OCI-LY3 (cell line): ENCODE data around the gene RBM10.

ENCODE experiments used
- EZH2phosphoT487 ChIP-seq: fragments of 200-600 bp; shearing (Covaris generic); IDR thresholded peaks from 2 replicates; pipeline ENCODE4 v1.6.1; 2018; ENCODE audit warnings: antibody characterized with exemption, mixed run types, low read depth
- TF ChIP-seq, protein P1 (sequence below): fragments of 200-600, 300-600 bp; sonication (generic); IDR thresholded peaks from 2 replicates; pipeline ENCODE4 v1.5.1; 2014; ENCODE audit warnings: antibody characterized with exemption, low read length, low read depth

DNA sequence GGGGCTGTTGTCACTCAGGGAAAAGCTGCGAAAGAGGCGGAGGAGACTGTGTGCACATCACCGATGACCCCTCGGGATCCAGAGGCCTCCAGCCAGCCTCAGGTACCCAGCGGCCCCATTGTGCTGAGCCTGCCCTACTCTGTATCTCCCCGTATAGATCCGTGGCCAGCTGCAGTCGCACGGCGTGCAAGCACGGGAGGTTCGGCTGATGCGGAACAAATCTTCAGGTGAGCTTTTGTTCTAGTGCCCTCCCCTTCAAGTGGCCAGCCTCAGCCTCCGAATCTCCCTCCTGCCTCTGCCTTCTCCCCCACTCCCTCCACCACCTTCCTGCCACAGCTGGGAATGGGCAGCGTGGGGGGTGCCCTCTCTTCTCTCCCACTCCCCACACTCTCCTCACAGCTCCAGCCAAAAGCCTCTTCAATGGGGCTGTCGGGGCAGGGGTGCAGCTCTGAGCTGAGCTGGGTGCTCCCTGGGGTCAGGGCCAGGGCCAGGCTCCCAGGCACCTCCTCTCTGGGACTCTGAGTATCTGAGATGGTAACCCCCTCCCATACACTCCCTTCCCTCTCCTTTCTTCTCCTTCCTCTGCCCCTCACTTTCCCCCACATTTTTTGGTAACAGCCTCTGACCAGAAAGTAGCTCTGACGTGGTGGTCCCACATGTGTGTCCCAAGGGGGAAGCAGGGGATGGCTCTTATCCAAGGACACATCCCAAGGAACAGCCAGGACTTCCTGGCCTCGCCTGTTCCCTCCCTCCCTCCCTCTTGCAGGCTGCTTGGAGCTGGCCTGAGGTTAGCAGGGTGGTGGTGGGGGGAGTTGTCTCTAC is 28.2 kb downstream of the RBM10 start:
- TF ChIP-seq, protein P1, sequence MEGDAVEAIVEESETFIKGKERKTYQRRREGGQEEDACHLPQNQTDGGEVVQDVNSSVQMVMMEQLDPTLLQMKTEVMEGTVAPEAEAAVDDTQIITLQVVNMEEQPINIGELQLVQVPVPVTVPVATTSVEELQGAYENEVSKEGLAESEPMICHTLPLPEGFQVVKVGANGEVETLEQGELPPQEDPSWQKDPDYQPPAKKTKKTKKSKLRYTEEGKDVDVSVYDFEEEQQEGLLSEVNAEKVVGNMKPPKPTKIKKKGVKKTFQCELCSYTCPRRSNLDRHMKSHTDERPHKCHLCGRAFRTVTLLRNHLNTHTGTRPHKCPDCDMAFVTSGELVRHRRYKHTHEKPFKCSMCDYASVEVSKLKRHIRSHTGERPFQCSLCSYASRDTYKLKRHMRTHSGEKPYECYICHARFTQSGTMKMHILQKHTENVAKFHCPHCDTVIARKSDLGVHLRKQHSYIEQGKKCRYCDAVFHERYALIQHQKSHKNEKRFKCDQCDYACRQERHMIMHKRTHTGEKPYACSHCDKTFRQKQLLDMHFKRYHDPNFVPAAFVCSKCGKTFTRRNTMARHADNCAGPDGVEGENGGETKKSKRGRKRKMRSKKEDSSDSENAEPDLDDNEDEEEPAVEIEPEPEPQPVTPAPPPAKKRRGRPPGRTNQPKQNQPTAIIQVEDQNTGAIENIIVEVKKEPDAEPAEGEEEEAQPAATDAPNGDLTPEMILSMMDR = no peak
- no peak for TF ChIP-seq EZH2phosphoT487
